Mesenchymal stem cell (in vitro differentiated cells and primary cell): ENCODE data around the gene PARD3.

Experiments used
- DNase-seq: peaks from one replicate; pipeline ENCODE4 v3.0.0-alpha.2; 2013
- H2AFZ ChIP-seq: one replicate; pipeline ENCODE4 v1.6.1; 2013; ENCODE audit warnings: low read depth, mild to moderate bottlenecking, control low read depth, inconsistent platforms, low read length, moderate library complexity
- H2AK5ac ChIP-seq: 2 replicates; pipeline ENCODE4 v1.6.1; 2013; ENCODE audit warnings: low read length, moderate library complexity, mild to moderate bottlenecking, inconsistent platforms; ENCODE audit not compliant: severe bottlenecking
- H2BK120ac ChIP-seq: one replicate; pipeline ENCODE4 v1.6.1; 2013; ENCODE audit warnings: low read depth, mild to moderate bottlenecking, inconsistent platforms, low read length, moderate library complexity
- H2BK12ac ChIP-seq, 2 experiments: one replicate each; pipeline ENCODE4 v1.6.1; 2013; ENCODE audit warnings: inconsistent platforms in 2 of 2, low read length in 2 of 2, mild to moderate bottlenecking in 2 of 2, moderate library complexity in 2 of 2, control low read depth in 1 of 2
- H2BK15ac ChIP-seq: one replicate; pipeline ENCODE4 v1.6.1; 2013; ENCODE audit warnings: mild to moderate bottlenecking, low read depth, inconsistent platforms; ENCODE audit not compliant: poor library complexity, severe bottlenecking
- H2BK5ac ChIP-seq: 2 replicates; pipeline ENCODE4 v1.6.1; 2013; ENCODE audit warnings: low read depth, mild to moderate bottlenecking, low read length, control low read depth, inconsistent platforms; ENCODE audit not compliant: poor library complexity, severe bottlenecking
- H3K14ac ChIP-seq, 2 experiments: one replicate each; pipeline ENCODE4 v1.6.1; 2013; ENCODE audit warnings: inconsistent platforms in 2 of 2, low read length in 2 of 2, control low read depth in 1 of 2, mild to moderate bottlenecking in 1 of 2, moderate library complexity in 1 of 2
- H3K18ac ChIP-seq, 2 experiments: one replicate each; pipeline ENCODE4 v1.6.1; 2013; ENCODE audit warnings: inconsistent platforms in 2 of 2, low read length in 2 of 2, control low read depth in 1 of 2, low read depth in 1 of 2, mild to moderate bottlenecking in 1 of 2
- H3K23ac ChIP-seq, 2 experiments: one replicate each; pipeline ENCODE4 v1.6.1; 2013; ENCODE audit warnings: inconsistent platforms in 2 of 2, low read length in 2 of 2, mild to moderate bottlenecking in 2 of 2, moderate library complexity in 2 of 2, control low read depth in 1 of 2
- H3K27ac ChIP-seq: 2 replicates; pipeline ENCODE4 v1.5.1; 2013; ENCODE audit warnings: mild to moderate bottlenecking, moderate library complexity, low read length, control low read depth, inconsistent platforms; ENCODE audit not compliant: poor library complexity, severe bottlenecking
- H3K27me3 ChIP-seq, 2 experiments: 2 replicates each; pipeline versions ENCODE4 v1.6.1 to v1.7.0; 2013; ENCODE audit warnings: low read length in 2 of 2, mild to moderate bottlenecking in 2 of 2, moderate library complexity in 2 of 2, control low read depth in 1 of 2, inconsistent platforms in 1 of 2; ENCODE audit not compliant: control insufficient read depth in 1 of 2, insufficient read depth in 1 of 2
- H3K36me3 ChIP-seq, 2 experiments: 2 replicates each; pipeline versions ENCODE4 v1.6.1 to v1.7.0; 2013; ENCODE audit warnings: low read length in 2 of 2, control low read depth in 1 of 2, inconsistent platforms in 1 of 2, low read depth in 1 of 2, mild to moderate bottlenecking in 1 of 2; ENCODE audit not compliant: insufficient read depth in 2 of 2, control insufficient read depth in 1 of 2
- H3K4ac ChIP-seq, 2 experiments: one replicate each; pipeline ENCODE4 v1.6.1; 2013; ENCODE audit warnings: inconsistent platforms in 2 of 2, low read length in 2 of 2, mild to moderate bottlenecking in 2 of 2, moderate library complexity in 2 of 2, control low read depth in 1 of 2, low read depth in 1 of 2
- H3K4me1 ChIP-seq: 2 replicates; pipeline ENCODE4 v1.6.1; 2013; ENCODE audit warnings: low read depth, low read length, control low read depth; ENCODE audit not compliant: control insufficient read depth, insufficient read depth
- H3K4me2 ChIP-seq: 2 replicates; pipeline ENCODE4 v1.6.1; 2013; ENCODE audit warnings: low read length, mild to moderate bottlenecking, inconsistent platforms; ENCODE audit not compliant: poor library complexity, severe bottlenecking
- H3K4me3 ChIP-seq, 2 experiments: 2 replicates each; pipeline versions ENCODE4 v1.5.1 to v1.7.0; 2013; ENCODE audit warnings: low read length in 2 of 2, mild to moderate bottlenecking in 2 of 2, control low read depth in 1 of 2, low read depth in 1 of 2; ENCODE audit not compliant: insufficient read depth in 1 of 2
- H3K79me1 ChIP-seq: replicated peaks from 2 replicates; pipeline ENCODE4 v1.6.1; 2013; ENCODE audit warnings: mild to moderate bottlenecking, control low read depth, low read length, inconsistent platforms; ENCODE audit not compliant: poor library complexity, severe bottlenecking
- H3K9ac ChIP-seq: 2 replicates; pipeline ENCODE4 v1.7.0; 2013; ENCODE audit warnings: mild to moderate bottlenecking, low read length, moderate library complexity
- H3K9me3 ChIP-seq: 2 replicates; pipeline ENCODE4 v1.7.0; 2013; ENCODE audit warnings: mild to moderate bottlenecking, low read length; ENCODE audit not compliant: control insufficient read depth
- H4K8ac ChIP-seq: one replicate; pipeline ENCODE4 v1.6.1; 2013; ENCODE audit warnings: inconsistent platforms, mild to moderate bottlenecking, low read length, moderate library complexity
- H4K91ac ChIP-seq: one replicate; pipeline ENCODE4 v1.6.1; 2013; ENCODE audit warnings: mild to moderate bottlenecking, low read length, inconsistent platforms
- WGBS: methylation state at CpG from one replicate; pipeline ENCODE4 v1.1.7; 2013; ENCODE audit warnings: mixed read lengths; 5-methylcytosine and 5-hydroxymethylcytosine counted together

PARD3 gene

DNA sequence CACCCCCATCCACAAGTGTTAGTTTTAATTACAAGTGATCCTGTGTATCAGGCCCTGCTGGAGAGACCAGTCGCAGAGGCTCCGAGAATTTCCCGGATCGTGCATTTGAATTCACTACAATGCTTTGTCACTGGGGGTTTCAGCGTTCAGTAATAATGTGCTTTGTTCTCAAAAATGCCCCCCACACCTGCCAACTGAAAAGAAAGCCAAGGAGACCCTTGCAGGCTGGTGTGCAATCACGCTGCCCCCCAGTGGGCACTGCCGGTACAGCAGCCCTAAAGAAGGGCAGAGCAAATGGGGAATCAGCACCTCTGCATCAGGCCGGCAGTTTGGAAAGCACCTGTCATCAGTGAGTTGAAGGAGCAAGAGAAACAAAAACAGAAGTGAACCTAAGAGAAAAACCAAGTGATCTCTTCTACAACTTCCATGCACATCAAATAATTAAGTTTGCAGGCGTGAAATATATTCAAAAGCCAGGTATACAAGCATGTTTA is 177.6 kb downstream of the PARD3 start:
- 42% methylated on average over 9 of the region's 9 CpGs for WGBS
- H2AFZ ChIP-seq, result no peak overlapping the region
- H2BK15ac ChIP-seq, result no peak overlapping the region
- no peaks in the 10 kb centered on the region for H3K27me3 ChIP-seq
- peaks cover 31% of the 10 kb centered on the region for H3K79me1 ChIP-seq
- H3K4me3 ChIP-seq, result no peak overlapping the region
- no peak overlapping the region for H3K27ac ChIP-seq
- no peak overlapping the region for H3K4me2 ChIP-seq
- peak; percentile 50 for DNase-seq
- no peak overlapping the region for H3K18ac ChIP-seq
- H4K8ac ChIP-seq, result no peak overlapping the region
- H3K9me3 ChIP-seq, result no peaks in the 10 kb centered on the region
- H3K14ac ChIP-seq, result no peak overlapping the region
- H3K4ac ChIP-seq, result no peak overlapping the region
- H2BK12ac ChIP-seq, result no peak overlapping the region
- no peak overlapping the region for H3K23ac ChIP-seq
- peaks cover 22% of the 10 kb centered on the region for H3K4me1 ChIP-seq
- peaks cover 0 to 4% of the 10 kb centered on the region in 2 experiments for H3K36me3 ChIP-seq
- no peak overlapping the region for H2BK5ac ChIP-seq
- no peak overlapping the region for H4K91ac ChIP-seq
- H2BK120ac ChIP-seq, result no peak overlapping the region
- no peak overlapping the region for H2AK5ac ChIP-seq
- peak overlapping the region; percentile 54 for H3K9ac ChIP-seq

DNA sequence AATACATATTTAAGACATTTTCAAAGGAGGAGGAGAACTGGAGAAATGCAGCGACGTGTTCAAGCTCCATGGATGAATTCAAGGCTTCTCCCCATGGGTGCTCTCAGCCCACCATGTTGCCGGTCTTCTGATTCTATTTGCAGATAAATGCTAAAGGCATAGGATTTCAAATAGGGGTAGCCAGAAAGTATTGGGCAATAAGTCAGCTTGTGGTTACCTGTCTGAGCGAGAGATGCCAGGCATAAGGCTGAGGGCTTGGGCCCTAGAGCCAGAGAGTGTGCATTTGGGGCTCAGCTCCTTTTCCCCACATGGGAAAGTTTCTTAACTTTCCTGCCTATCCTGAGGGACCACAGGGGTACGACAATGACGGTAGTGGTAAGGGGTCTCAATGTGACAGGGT is 180.0 kb downstream of the PARD3 start:
- no peaks in the 10 kb centered on the region for H3K9me3 ChIP-seq
- H2AK5ac ChIP-seq, result no peak overlapping the region
- H3K27me3 ChIP-seq, result no peaks in the 10 kb centered on the region
- no peak overlapping the region for H3K4me3 ChIP-seq
- H3K27ac ChIP-seq, result no peak overlapping the region
- 98% methylated on average over 6 of the region's 6 CpGs for WGBS
- peaks cover 8% of the 10 kb centered on the region for H3K4me1 ChIP-seq
- no peak overlapping the region for H4K91ac ChIP-seq
- H2AFZ ChIP-seq, result no peak overlapping the region
- H2BK5ac ChIP-seq, result no peak overlapping the region
- H3K9ac ChIP-seq, result no peak overlapping the region
- H2BK15ac ChIP-seq, result no peak overlapping the region
- no peak overlapping the region for H3K4me2 ChIP-seq
- no peak overlapping the region for H3K14ac ChIP-seq
- peak overlapping the region in 1 of 2 experiments; percentile 42 for H2BK12ac ChIP-seq
- H3K18ac ChIP-seq, result no peak overlapping the region
- no peak overlapping the region for H3K4ac ChIP-seq
- DNase-seq, result no peak
- H2BK120ac ChIP-seq, result no peak overlapping the region
- H4K8ac ChIP-seq, result no peak overlapping the region
- H3K79me1 ChIP-seq, result peaks cover 38% of the 10 kb centered on the region
- H3K23ac ChIP-seq, result no peak overlapping the region
- H3K36me3 ChIP-seq, result peaks cover 0 to 5% of the 10 kb centered on the region in 2 experiments

GRCh38 chr10:34633374-34633773 is 181.7 kb downstream of the PARD3 start:
- WGBS, result 83% methylated on average over 10 of the region's 10 CpGs
- H3K4me2 ChIP-seq, result no peak overlapping the region
- H3K36me3 ChIP-seq, result peaks cover 0 to 6% of the 10 kb centered on the region in 2 experiments
- no peak overlapping the region for H3K4me3 ChIP-seq
- H3K79me1 ChIP-seq, result peaks cover 46% of the 10 kb centered on the region
- no peak overlapping the region for H3K18ac ChIP-seq
- H3K14ac ChIP-seq, result no peak overlapping the region
- H3K27ac ChIP-seq, result no peak overlapping the region
- no peak overlapping the region for H2BK12ac ChIP-seq
- no peak overlapping the region for H2BK120ac ChIP-seq
- H4K91ac ChIP-seq, result no peak overlapping the region
- H2BK5ac ChIP-seq, result no peak overlapping the region
- H3K27me3 ChIP-seq, result no peaks in the 10 kb centered on the region
- no peak overlapping the region for H3K9ac ChIP-seq
- H3K4me1 ChIP-seq, result peaks cover 2% of the 10 kb centered on the region
- H3K4ac ChIP-seq, result peak overlapping the region in 1 of 2 experiments; percentile 13
- H2BK15ac ChIP-seq, result no peak overlapping the region
- H2AFZ ChIP-seq, result no peak overlapping the region
- no peak for DNase-seq
- H3K23ac ChIP-seq, result no peak overlapping the region
- no peak overlapping the region for H2AK5ac ChIP-seq
- no peak overlapping the region for H4K8ac ChIP-seq
- H3K9me3 ChIP-seq, result no peaks in the 10 kb centered on the region

GRCh38 chr10:34629084-34629483 is 186.0 kb downstream of the PARD3 start:
- Histone ChIP-seq H3K79me1 (peaks cover 54% of the 10 kb centered on the region), H3K14ac (no peak overlapping the region), H3K9me3 (no peaks in the 10 kb centered on the region), H2BK15ac (no peak overlapping the region), H3K4me2 (no peak overlapping the region), H3K9ac (no peak overlapping the region), H3K4me3 (no peak overlapping the region), H3K18ac (no peak overlapping the region), H2AFZ (no peak overlapping the region), H2BK120ac (no peak overlapping the region), H3K4me1 (peaks cover 8% of the 10 kb centered on the region), H2AK5ac (no peak overlapping the region), H4K8ac (no peak overlapping the region), H3K36me3 (peaks cover 0 to 13% of the 10 kb centered on the region in 2 experiments), H4K91ac (no peak overlapping the region), H3K27ac (no peak overlapping the region), H3K23ac (no peak overlapping the region), H2BK5ac (no peak overlapping the region), H3K27me3 (no peaks in the 10 kb centered on the region), H3K4ac (no peak overlapping the region), H2BK12ac (no peak overlapping the region)
- no peak for DNase-seq
- 100% methylated on average over 4 of the region's 5 CpGs for WGBS
